Measurements from ENCODE around the gene TSNAX.
"Not testable (repeated sequence)": the region's sequence is repeated elsewhere in the genome, so short reads cannot be mapped to it uniquely, and the experiment has no call there.

Gene TSNAX

GRCh38 chr1:231564373-231564772 is 35.9 kb downstream of the TSNAX start:
- no peak for DNase-seq

- DNase-seq = no peak
These were observed 38.0 kb downstream of the TSNAX start for GRCh38 chr1:231566496-231566895.

- DNase-seq = not testable (repeated sequence)
These were observed 41.8 kb downstream of the TSNAX start for GRCh38 chr1:231570262-231570661.

GRCh38 chr1:231571904-231572303 is 43.4 kb downstream of the TSNAX start:
- DNase-seq = no peak

- no peak for DNase-seq
These were observed 47.0 kb downstream of the TSNAX start for GRCh38 chr1:231575472-231575871.

- DNase-seq = no peak
These were observed 48.6 kb downstream of the TSNAX start for GRCh38 chr1:231576804-231577718.

GRCh38 chr1:231580874-231581273 is 52.4 kb downstream of the TSNAX start:
- DNase-seq = no peak

- DNase-seq = no peak
These were observed 53.4 kb downstream of the TSNAX start for GRCh38 chr1:231581859-231582258.

GRCh38 chr1:231583376-231583775 is 54.9 kb downstream of the TSNAX start:
- DNase-seq = no peak

GRCh38 chr1:231584117-231584516 is 55.6 kb downstream of the TSNAX start:
- no peak for DNase-seq

- no peak for DNase-seq
These were observed 56.5 kb downstream of the TSNAX start for GRCh38 chr1:231584921-231585320.

- DNase-seq = peak; percentile 16 to 17
These were observed 62.2 kb downstream of the TSNAX start for GRCh38 chr1:231590453-231591198.

- DNase-seq = no peak
These were observed 63.0 kb downstream of the TSNAX start for GRCh38 chr1:231591466-231591865.

GRCh38 chr1:231592809-231593208 is 64.3 kb downstream of the TSNAX start:
- DNase-seq = no peak

- not testable (repeated sequence) for DNase-seq
These were observed 64.8 kb downstream of the TSNAX start for GRCh38 chr1:231593264-231593663.

GRCh38 chr1:231594123-231594522 is 65.7 kb downstream of the TSNAX start:
- DNase-seq = no peak

- no peak for DNase-seq
These were observed 66.3 kb downstream of the TSNAX start for GRCh38 chr1:231594749-231595148.

- no peak for DNase-seq
These were observed 67.9 kb downstream of the TSNAX start for GRCh38 chr1:231596337-231596791.

- no peak for DNase-seq
These were observed 69.5 kb downstream of the TSNAX start for GRCh38 chr1:231597971-231598370.

GRCh38 chr1:231600458-231600976 is 72.0 kb downstream of the TSNAX start:
- no peak for DNase-seq

GRCh38 chr1:231601824-231602672 is 73.6 kb downstream of the TSNAX start:
- DNase-seq = no peak

- DNase-seq = no peak
These were observed 74.2 kb downstream of the TSNAX start for GRCh38 chr1:231602673-231602984.

Data from stimulated activated CD4-positive, alpha-beta T cell treated with anti-CD3 and anti-CD28 coated beads, Interleukin-4, amount 100 ng/mL, for 4 hours (primary cell).